Measurements from ENCODE around the gene NUDT3. TPM values are rescaled to one million over a fixed set of nuclear protein-coding genes. Genes with fewer than 3 reads are reported as not detected.

Gene NUDT3
- total and polyA plus RNA-seq, 2 experiments from 2014 or later: 12.1 to 31.1 TPM

- H3K4me3 ChIP-seq: no peak overlapping the region
- peak overlapping the region; percentile 97 for H3K27ac ChIP-seq (ENCODE audit: low read depth)
- peak overlapping the region; percentile 86 for H3K27ac Mint-ChIP-seq
These were observed 149.2 kb downstream of the NUDT3 start for GRCh38 chr6:34243131-34243771.

More at GRCh38 chr6:34243131-34243771, 149.2 kb downstream of the NUDT3 start:
- peaks cover 79% of the 10 kb centered on the region for H3K27me3 Mint-ChIP-seq (ENCODE audit: insufficient read depth, low read depth, poor library complexity)
- DNase-seq (ENCODE audit: low spot score) (no peak), ATAC-seq (no peak)
- H3K4me1 Mint-ChIP-seq: peaks cover 75% of the 10 kb centered on the region
- Histone ChIP-seq H3K4me2 (no peak overlapping the region), H2AFZ (no peak overlapping the region), H3K27me3 (ENCODE audit: insufficient read depth) (no peaks in the 10 kb centered on the region), H4K20me1 (replicated peaks; ENCODE audit: insufficient read depth) (peaks cover 56% of the 10 kb centered on the region), H3K9me2 (ENCODE audit: insufficient read depth) (no peaks in the 10 kb centered on the region), H3K4me1 (ENCODE audit: insufficient read depth) (peaks cover 61% of the 10 kb centered on the region), H3F3A (replicated peaks; ENCODE audit: low read depth) (peaks cover 78% of the 10 kb centered on the region), H3K79me2 (replicated peaks; ENCODE audit: insufficient read depth) (peaks cover 52% of the 10 kb centered on the region), H3K36me3 (ENCODE audit: insufficient read depth) (peaks cover 49% of the 10 kb centered on the region)
- H3K9me3 Mint-ChIP-seq: peaks cover 6% of the 10 kb centered on the region; the same call in 2 of the 3 replicates
- TF ChIP-seq EZH2phosphoT487 (IDR thresholded peaks at IDR 0.05; ENCODE audit: unreplicated experiment) (no peak), ZNF114 (CRISPR knock-in tag; IDR thresholded peaks at IDR 0.05) (no peak), EZH2 (IDR thresholded peaks at IDR 0.05; ENCODE audit: low read depth, unreplicated experiment) (no peak), ZNF462 (CRISPR knock-in tag; IDR thresholded peaks at IDR 0.05) (no peak), STAT1 (IDR thresholded peaks at IDR 0.05; ENCODE audit: unreplicated experiment) (no peak), CREB1 (CRISPR knock-in tag; IDR thresholded peaks at IDR 0.05; ENCODE audit: low read depth) (no peak), JUNB (IDR thresholded peaks at IDR 0.05; ENCODE audit: unreplicated experiment) (no peak), POLR2AphosphoS5 (IDR thresholded peaks at IDR 0.05; ENCODE audit: low read depth) (no peak), REST (IDR thresholded peaks at IDR 0.05; ENCODE audit: unreplicated experiment) (no peak), ZNF331 (CRISPR knock-in tag; IDR thresholded peaks at IDR 0.05; ENCODE audit: low read depth) (no peak), NANOG (IDR thresholded peaks at IDR 0.05; ENCODE audit: borderline replicate concordance) (no peak)
- TF ChIP-seq, protein P1, sequence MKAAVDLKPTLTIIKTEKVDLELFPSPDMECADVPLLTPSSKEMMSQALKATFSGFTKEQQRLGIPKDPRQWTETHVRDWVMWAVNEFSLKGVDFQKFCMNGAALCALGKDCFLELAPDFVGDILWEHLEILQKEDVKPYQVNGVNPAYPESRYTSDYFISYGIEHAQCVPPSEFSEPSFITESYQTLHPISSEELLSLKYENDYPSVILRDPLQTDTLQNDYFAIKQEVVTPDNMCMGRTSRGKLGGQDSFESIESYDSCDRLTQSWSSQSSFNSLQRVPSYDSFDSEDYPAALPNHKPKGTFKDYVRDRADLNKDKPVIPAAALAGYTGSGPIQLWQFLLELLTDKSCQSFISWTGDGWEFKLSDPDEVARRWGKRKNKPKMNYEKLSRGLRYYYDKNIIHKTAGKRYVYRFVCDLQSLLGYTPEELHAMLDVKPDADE (IDR thresholded peaks at IDR 0.05): no peak
- TF ChIP-seq, protein P2, sequence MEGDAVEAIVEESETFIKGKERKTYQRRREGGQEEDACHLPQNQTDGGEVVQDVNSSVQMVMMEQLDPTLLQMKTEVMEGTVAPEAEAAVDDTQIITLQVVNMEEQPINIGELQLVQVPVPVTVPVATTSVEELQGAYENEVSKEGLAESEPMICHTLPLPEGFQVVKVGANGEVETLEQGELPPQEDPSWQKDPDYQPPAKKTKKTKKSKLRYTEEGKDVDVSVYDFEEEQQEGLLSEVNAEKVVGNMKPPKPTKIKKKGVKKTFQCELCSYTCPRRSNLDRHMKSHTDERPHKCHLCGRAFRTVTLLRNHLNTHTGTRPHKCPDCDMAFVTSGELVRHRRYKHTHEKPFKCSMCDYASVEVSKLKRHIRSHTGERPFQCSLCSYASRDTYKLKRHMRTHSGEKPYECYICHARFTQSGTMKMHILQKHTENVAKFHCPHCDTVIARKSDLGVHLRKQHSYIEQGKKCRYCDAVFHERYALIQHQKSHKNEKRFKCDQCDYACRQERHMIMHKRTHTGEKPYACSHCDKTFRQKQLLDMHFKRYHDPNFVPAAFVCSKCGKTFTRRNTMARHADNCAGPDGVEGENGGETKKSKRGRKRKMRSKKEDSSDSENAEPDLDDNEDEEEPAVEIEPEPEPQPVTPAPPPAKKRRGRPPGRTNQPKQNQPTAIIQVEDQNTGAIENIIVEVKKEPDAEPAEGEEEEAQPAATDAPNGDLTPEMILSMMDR (conservative IDR thresholded peaks at IDR 0.05; ENCODE audit: low read depth in 2 of 2): no peak
- peak overlapping the region; percentile 98 for H3K4me3 Mint-ChIP-seq
- peaks cover 81% of the 10 kb centered on the region for H3K36me3 Mint-ChIP-seq (ENCODE audit: low read depth)
